ENCODE results near the gene EYA4.

EYA4 gene

GRCh38 chr6:133309579-133309978 is 68.4 kb downstream of the EYA4 start:
- TF ChIP-seq JUND (IDR thresholded peaks at IDR 0.05; ENCODE audit: low read depth) = no peak
- DNase-seq (ENCODE audit: low read depth in 1 of 2, low spot score in 1 of 2) = no peak
- in situ Hi-C loops (cut with HindIII; ENCODE audit: low pct_unique_long_range_greater_than_20kb, low sequenced_read_pairs) = no loop called here

DNA sequence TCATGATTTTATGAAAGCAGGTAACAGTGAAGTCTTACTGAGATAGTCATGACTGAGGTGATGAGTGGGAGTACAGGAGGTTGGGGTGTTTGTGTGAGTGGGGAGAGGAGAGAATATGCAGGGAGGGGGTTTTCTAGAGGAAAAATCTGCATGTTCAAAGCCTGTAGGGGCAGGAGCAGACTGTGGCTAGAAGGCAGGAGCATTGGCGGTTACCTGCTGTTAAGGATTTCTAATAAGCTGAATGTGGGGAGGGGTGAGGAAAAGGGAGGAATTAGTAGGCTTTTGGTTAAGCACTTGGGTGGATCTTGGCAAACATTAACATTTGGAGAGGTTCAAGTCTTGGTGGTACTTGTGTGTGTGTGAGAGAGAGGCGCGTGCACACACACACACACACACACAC is 70.8 kb downstream of the EYA4 start:
- no peak for DNase-seq (ENCODE audit: low read depth in 1 of 2, low spot score in 1 of 2)
- TF ChIP-seq JUND (IDR thresholded peaks at IDR 0.05; ENCODE audit: low read depth) = no peak
- in situ Hi-C loops (cut with HindIII; ENCODE audit: low pct_unique_long_range_greater_than_20kb, low sequenced_read_pairs) = no loop called here

GRCh38 chr6:133313068-133313467 is 71.9 kb downstream of the EYA4 start:
- no peak for TF ChIP-seq JUND (IDR thresholded peaks at IDR 0.05; ENCODE audit: low read depth)
- DNase-seq (ENCODE audit: low read depth in 1 of 2, low spot score in 1 of 2) = no peak
- in situ Hi-C loops (cut with HindIII; ENCODE audit: low pct_unique_long_range_greater_than_20kb, low sequenced_read_pairs) = no loop called here

DNA sequence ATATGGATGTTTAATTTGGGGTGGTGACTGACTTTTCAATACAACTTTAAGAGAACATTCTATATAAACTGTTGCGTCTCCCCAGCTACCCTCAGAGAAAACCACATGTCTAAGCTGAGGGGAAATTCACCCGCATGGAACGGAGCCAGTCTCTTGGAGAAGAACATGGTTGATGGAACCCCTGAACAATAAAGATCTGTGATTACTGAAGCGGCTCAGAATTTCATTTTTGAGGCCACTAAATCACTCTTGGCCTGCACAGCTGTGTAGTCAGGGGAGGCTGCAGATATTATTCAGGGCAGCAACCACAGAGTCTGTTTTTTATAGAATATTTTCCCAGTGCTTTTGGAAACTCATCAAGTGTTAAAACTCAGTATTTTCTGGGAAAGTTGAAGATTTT is 73.8 kb downstream of the EYA4 start:
- TF ChIP-seq JUND (IDR thresholded peaks at IDR 0.05; ENCODE audit: low read depth) = no peak
- DNase-seq (ENCODE audit: low read depth in 1 of 2, low spot score in 1 of 2) = no peak
- in situ Hi-C loops (cut with HindIII; ENCODE audit: low pct_unique_long_range_greater_than_20kb, low sequenced_read_pairs) = no loop called here

- no peak for DNase-seq (ENCODE audit: low read depth in 1 of 2, low spot score in 1 of 2)
- in situ Hi-C loops (cut with HindIII; ENCODE audit: low pct_unique_long_range_greater_than_20kb, low sequenced_read_pairs) = no loop called here
These were observed 74.7 kb downstream of the EYA4 start for GRCh38 chr6:133315811-133316210.

GRCh38 chr6:133317704-133318103 is 76.5 kb downstream of the EYA4 start:
- in situ Hi-C loops (cut with HindIII; ENCODE audit: low pct_unique_long_range_greater_than_20kb, low sequenced_read_pairs) = no loop called here
- no peak for DNase-seq (ENCODE audit: low read depth in 1 of 2, low spot score in 1 of 2)
- no peak for TF ChIP-seq JUND (IDR thresholded peaks at IDR 0.05; ENCODE audit: low read depth)

More at GRCh38 chr6:133315811-133316210, 74.7 kb downstream of the EYA4 start:
- no peak for TF ChIP-seq JUND (IDR thresholded peaks at IDR 0.05; ENCODE audit: low read depth)

- no peak for DNase-seq (ENCODE audit: low read depth in 1 of 2, low spot score in 1 of 2)
These were observed 85.4 kb downstream of the EYA4 start for GRCh38 chr6:133326584-133326983.

GRCh38 chr6:133333852-133334251 is 92.7 kb downstream of the EYA4 start:
- TF ChIP-seq JUND (IDR thresholded peaks at IDR 0.05; ENCODE audit: low read depth) = no peak
- in situ Hi-C loops (cut with HindIII; ENCODE audit: low pct_unique_long_range_greater_than_20kb, low sequenced_read_pairs) = no loop called here
- no peak for DNase-seq (ENCODE audit: low read depth in 1 of 2, low spot score in 1 of 2)

More at GRCh38 chr6:133326584-133326983, 85.4 kb downstream of the EYA4 start:
- in situ Hi-C loops (cut with HindIII; ENCODE audit: low pct_unique_long_range_greater_than_20kb, low sequenced_read_pairs) = no loop called here
- TF ChIP-seq JUND (IDR thresholded peaks at IDR 0.05; ENCODE audit: low read depth) = no peak

DNA sequence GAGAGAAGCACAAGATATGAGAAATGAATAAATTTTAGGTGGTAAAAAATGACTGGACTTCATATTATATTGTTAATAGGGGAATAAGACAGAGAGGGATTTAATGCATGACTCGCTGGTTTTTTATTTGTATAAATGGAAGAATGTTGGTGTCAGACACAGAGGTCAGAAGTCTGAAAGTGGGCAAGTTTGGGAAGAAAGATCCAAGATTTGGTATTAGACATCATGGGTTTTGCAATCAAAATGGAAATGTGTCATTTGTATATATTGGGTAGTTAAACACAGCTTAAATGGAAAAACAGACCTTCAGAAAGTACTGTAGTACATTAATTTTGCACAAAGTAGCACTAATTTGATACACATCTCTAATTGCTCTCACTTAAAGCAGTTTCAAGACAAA is 96.2 kb downstream of the EYA4 start:
- no peak for TF ChIP-seq JUND (IDR thresholded peaks at IDR 0.05; ENCODE audit: low read depth)
- in situ Hi-C loops (cut with HindIII; ENCODE audit: low pct_unique_long_range_greater_than_20kb, low sequenced_read_pairs) = no loop called here
- DNase-seq (ENCODE audit: low read depth in 1 of 2, low spot score in 1 of 2) = no peak

DNA sequence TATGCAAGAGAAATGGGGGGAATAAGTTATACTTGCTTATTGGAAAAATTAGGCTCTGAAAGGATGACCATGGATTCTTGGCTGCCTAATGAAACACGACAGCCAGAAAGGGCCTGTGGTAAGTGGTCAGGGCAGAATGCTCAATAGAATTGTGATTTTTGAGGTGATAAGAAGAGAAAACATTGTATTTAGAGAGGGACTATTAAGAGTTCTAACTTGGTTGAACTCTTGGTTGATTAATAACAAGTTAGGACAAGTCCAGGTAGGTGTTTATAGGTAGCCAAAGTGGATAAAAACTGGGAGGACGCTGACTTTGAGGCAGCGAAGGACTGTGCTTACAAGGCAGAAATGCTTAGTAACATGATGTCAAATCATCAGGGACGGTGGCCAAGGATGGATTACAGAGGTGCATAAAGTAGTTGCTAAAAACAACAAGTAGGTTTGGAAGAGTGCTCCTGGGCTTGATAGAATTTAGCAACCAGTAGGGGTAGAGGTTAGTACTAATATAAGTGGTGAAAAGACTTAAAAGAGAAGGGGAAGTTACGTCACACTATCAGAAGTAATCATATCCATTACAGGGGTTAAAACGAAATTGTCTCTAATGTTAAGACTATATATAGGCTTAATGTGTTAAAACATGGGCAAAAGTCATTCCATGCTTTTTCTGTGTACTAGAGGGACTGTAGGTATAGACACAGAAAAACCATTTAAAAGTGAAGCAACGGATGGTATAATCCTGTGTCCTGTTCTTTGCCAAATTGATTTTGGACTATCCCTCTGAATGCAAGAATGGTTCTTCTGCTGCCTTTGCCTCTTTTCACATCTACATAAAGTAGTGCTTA is 98.6 kb downstream of the EYA4 start:
- DNase-seq (ENCODE audit: low read depth in 1 of 2, low spot score in 1 of 2) = no peak
- TF ChIP-seq JUND (IDR thresholded peaks at IDR 0.05; ENCODE audit: low read depth) = no peak
- in situ Hi-C loops (cut with HindIII; ENCODE audit: low pct_unique_long_range_greater_than_20kb, low sequenced_read_pairs) = no loop called here

- in situ Hi-C loops (cut with HindIII; ENCODE audit: low pct_unique_long_range_greater_than_20kb, low sequenced_read_pairs) = no loop called here
- DNase-seq (ENCODE audit: low read depth in 1 of 2, low spot score in 1 of 2) = no peak
- no peak for TF ChIP-seq JUND (IDR thresholded peaks at IDR 0.05; ENCODE audit: low read depth)
These were observed 99.4 kb downstream of the EYA4 start for GRCh38 chr6:133340557-133340956.

GRCh38 chr6:133341607-133342158 is 100.5 kb downstream of the EYA4 start:
- in situ Hi-C loops (cut with HindIII; ENCODE audit: low pct_unique_long_range_greater_than_20kb, low sequenced_read_pairs) = no loop called here
- no peak for DNase-seq (ENCODE audit: low read depth in 1 of 2, low spot score in 1 of 2)
- TF ChIP-seq JUND (IDR thresholded peaks at IDR 0.05; ENCODE audit: low read depth) = no peak

GRCh38 chr6:133343220-133343619 is 102.1 kb downstream of the EYA4 start:
- no peak for DNase-seq (ENCODE audit: low read depth in 1 of 2, low spot score in 1 of 2)
- no peak for TF ChIP-seq JUND (IDR thresholded peaks at IDR 0.05; ENCODE audit: low read depth)
- in situ Hi-C loops (cut with HindIII; ENCODE audit: low pct_unique_long_range_greater_than_20kb, low sequenced_read_pairs) = no loop called here
